Stomach (tissue), 9 donors: ENCODE measurements around the gene PPP5C. TPM values are rescaled to one million over a fixed set of nuclear protein-coding genes. Genes with fewer than 3 reads are reported as not detected.

Source experiments
- DNase-seq, 2 donors: peaks; one replicate each; pipeline versions ENCODE4 v3.0.0 to v3.0.0-alpha.2; 2013 to 2019
- H3K27ac ChIP-seq, 5 donors: fragments of 200-600 bp in 4 of 5; sonication (generic) in 4 of 5; one replicate each; pipeline ENCODE4 v1.5.1; 2013 to 2019; ENCODE audit warnings: mild to moderate bottlenecking in 1 of 5, moderate library complexity in 1 of 5
- H3K27me3 ChIP-seq, 3 donors: fragments of 200-600 bp; sonication (generic); one replicate each; pipeline ENCODE4 v1.5.1; 2017 to 2019; ENCODE audit warnings: mixed run types in 1 of 3
- H3K36me3 ChIP-seq, 4 donors: fragments of 200-600 bp; sonication (generic); 1 replicate in 3 of 4; 2 replicates in 1 of 4; pipeline ENCODE4 v1.5.1; 2016 to 2019
- H3K4me1 ChIP-seq, 4 donors: fragments of 200-600 bp; sonication (generic); one replicate each; pipeline ENCODE4 v1.5.1; 2016 to 2019
- H3K4me3 ChIP-seq, 4 donors: fragments of 200-600 bp; sonication (generic) in 3 of 4; one replicate each; pipeline ENCODE4 v1.5.1; 2016 to 2019; ENCODE audit warnings: mild to moderate bottlenecking in 1 of 4
- H3K9me3 ChIP-seq, 4 donors: fragments of 200-600 bp; sonication (generic); one replicate each; pipeline ENCODE4 v1.5.1; 2016 to 2019
- CTCF ChIP-seq, 7 experiments: fragments of 450-650 bp in 4 of 7; fragments of 200-600 bp in 3 of 7; sonication (generic) in 3 of 7; IDR thresholded peaks; one replicate each; pipeline ENCODE4 v1.5.1; 2016 to 2019; ENCODE audit warnings: antibody characterized with exemption in 7 of 7, control low read depth in 2 of 7, mild to moderate bottlenecking in 1 of 7
- EP300 ChIP-seq: sonication (generic); formaldehyde crosslinking; IDR thresholded peaks from one replicate; pipeline ENCODE4 v1.6.1; 2017; ENCODE audit warnings: antibody characterized with exemption
- POLR2A ChIP-seq, 4 donors: fragments of 450-650 bp; IDR thresholded peaks; one replicate each; pipeline ENCODE4 v1.6.1; 2016; ENCODE audit warnings: antibody characterized with exemption in 4 of 4, control low read depth in 2 of 4, mild to moderate bottlenecking in 1 of 4, moderate library complexity in 1 of 4
- POLR2AphosphoS5 ChIP-seq, 3 donors: sonication (generic); formaldehyde crosslinking; IDR thresholded peaks; one replicate each; pipeline ENCODE4 v1.6.1; 2016; ENCODE audit warnings: antibody characterized with exemption in 3 of 3
- WGBS, 5 donors: extraction: QIAGEN DNeasy Blood & Tissue Kit in 3 of 5; methylation state at CpG; one replicate each; pipeline versions ENCODE4 v1.1.5 to v1.1.7; 2013 to 2018; 5-methylcytosine and 5-hydroxymethylcytosine counted together
- intact Hi-C: fragments of 100-400 bp; cut with DNase I; formaldehyde crosslinking; loops from one replicate; pipeline ENCODE4 v1.15.1; 2023; ENCODE audit warnings: low total_unique reads
- polyA plus RNA-seq, 3 donors: library from polyadenylated mRNA; stranded (reverse); fragments of 200-250 nt; gene quantifications; one replicate each; pipeline ENCODE4 v1.2.3, GENCODE V29; 2013
- total RNA-seq, 5 donors: library from RNA; depleted of rRNA; stranded (reverse); fragments of >200 nt; gene quantifications; one replicate each; pipeline versions ENCODE4 v1.1.0 to v1.2.3, GENCODE V29; 2014 to 2016
- donor health status: healthy with polysubstance abuse.
- donor health status: Bipolar disorder and iron deficiency.
- donor health status: healthy.

Gene PPP5C
- total and polyA plus RNA-seq, 8 donors = 29.6 to 124 (median 63.4) TPM

DNA sequence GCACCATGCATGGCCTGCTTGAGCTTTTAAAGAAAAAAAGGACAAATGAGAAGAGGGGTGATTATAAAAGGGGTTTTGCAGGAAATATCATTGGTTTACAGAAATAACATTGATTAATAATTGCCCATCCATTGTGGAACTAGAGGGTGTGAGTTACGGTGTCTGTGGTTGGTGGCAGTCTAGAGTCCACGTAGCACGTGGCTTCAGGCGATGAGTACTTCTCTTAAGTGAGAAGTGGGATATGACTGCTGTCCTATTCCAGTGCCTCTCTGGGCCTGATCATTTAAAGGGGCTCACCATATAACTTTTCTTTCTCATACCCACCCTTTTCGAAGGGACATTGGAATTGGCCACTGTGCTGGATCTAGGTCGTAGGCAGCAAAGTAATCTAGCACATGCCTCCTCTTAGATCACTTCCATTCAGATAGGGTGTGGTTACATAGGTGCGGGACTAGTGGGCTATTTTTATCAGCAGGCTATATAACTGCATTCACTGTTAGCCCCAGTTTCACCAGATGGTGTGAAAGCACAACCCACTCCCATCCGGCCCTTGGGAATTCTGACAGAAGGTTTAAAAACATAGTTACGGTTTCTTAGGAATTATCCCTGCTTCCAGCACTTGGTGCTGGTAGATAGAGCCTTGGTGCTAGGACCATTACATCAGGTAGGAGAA, 19.9 kb downstream of the PPP5C start:
- DNase-seq = no peak
- intact Hi-C loops = no loop called here
- TF ChIP-seq EP300 (no peak), POLR2AphosphoS5 (IDR thresholded peaks at IDR 0.05) (no peak), POLR2A (IDR thresholded peaks at IDR 0.05) (no peak), CTCF (IDR thresholded peaks at IDR 0.05) (no peak)
- H3K4me3 ChIP-seq = no peak overlapping the region
- 78 to 84% (median 79%) methylated on average over 9 of the region's 9 CpGs for WGBS, 5 donors
- no peaks in the 10 kb centered on the region for H3K9me3 ChIP-seq
- no peaks in the 10 kb centered on the region for H3K27me3 ChIP-seq
- peaks cover 0 to 41% (median 14%) of the 10 kb centered on the region in 4 donors for H3K4me1 ChIP-seq
- no peak overlapping the region for H3K27ac ChIP-seq
- peaks cover 4 to 72% (median 63%) of the 10 kb centered on the region in 4 donors for H3K36me3 ChIP-seq

DNA sequence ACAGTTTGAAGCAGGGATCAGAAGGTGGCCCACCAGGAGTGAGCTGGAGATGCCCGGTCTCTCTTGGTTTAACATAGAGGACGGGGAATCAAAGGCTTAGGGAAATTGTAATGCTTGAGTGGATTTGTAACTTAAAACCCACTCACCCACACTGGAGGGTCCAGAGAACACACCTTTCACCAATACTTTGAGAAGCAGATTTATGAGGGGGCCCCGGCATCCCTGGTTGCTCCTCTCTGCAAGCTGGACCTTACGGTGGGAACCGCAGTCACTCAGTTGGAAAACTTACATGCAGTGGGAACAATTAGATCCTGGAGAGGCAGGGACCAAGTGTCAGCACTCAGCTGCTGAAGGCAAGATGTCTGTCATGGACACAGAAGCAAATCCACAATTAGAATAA, 20.5 kb downstream of the PPP5C start:
- no peak for DNase-seq
- Histone ChIP-seq H3K4me1 (peaks cover 2 to 47% (median 21%) of the 10 kb centered on the region in 4 donors), H3K9me3 (no peaks in the 10 kb centered on the region), H3K27me3 (no peaks in the 10 kb centered on the region), H3K4me3 (no peak overlapping the region), H3K36me3 (peaks cover 4 to 72% (median 64%) of the 10 kb centered on the region in 4 donors), H3K27ac (no peak overlapping the region)
- intact Hi-C loops = no loop called here
- 85 to 99% (median 92%) methylated on average over 3 to 5 of the region's 5 CpGs for WGBS, 5 donors
- TF ChIP-seq POLR2A (IDR thresholded peaks at IDR 0.05) (no peak), EP300 (no peak), POLR2AphosphoS5 (IDR thresholded peaks at IDR 0.05) (no peak), CTCF (IDR thresholded peaks at IDR 0.05) (no peak)

DNA sequence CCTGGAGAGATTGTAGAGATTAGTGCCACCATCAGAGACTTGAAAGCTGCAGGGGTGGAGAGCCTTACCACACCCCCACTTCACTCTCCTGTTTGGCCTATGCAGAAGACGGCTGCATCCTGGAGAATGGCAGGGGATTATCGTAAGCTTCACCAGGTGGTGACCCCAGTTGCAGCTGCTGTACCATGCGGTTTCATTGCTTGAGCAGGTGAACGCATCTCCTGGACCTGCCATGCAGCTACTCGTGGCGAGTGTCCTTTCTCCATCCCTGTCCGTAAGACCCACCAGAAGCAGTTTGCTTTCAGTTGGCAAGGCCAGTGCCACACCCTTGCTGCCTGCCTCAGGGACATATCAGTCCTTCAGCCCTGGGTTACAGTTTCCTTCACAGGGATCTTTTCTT, 21.2 kb downstream of the PPP5C start:
- no peak overlapping the region for H3K27ac ChIP-seq
- H3K4me1 ChIP-seq = peaks cover 9 to 51% (median 28%) of the 10 kb centered on the region in 4 donors
- DNase-seq = no peak
- intact Hi-C loops = no loop called here
- H3K9me3 ChIP-seq = no peaks in the 10 kb centered on the region
- no peaks in the 10 kb centered on the region for H3K27me3 ChIP-seq
- no peak for TF ChIP-seq CTCF (IDR thresholded peaks at IDR 0.05)
- no peak for TF ChIP-seq POLR2A (IDR thresholded peaks at IDR 0.05)
- TF ChIP-seq POLR2AphosphoS5 (IDR thresholded peaks at IDR 0.05) = no peak
- no peak for TF ChIP-seq EP300
- H3K36me3 ChIP-seq = peaks cover 4 to 72% (median 64%) of the 10 kb centered on the region in 4 donors
- H3K4me3 ChIP-seq = no peak overlapping the region
- 76 to 94% (median 87%) methylated on average over 6 to 7 of the region's 7 CpGs for WGBS, 5 donors

- TF ChIP-seq POLR2A (IDR thresholded peaks at IDR 0.05) = no peak
- TF ChIP-seq CTCF (IDR thresholded peaks at IDR 0.05) = no peak
- no peak for TF ChIP-seq EP300
- no peak for TF ChIP-seq POLR2AphosphoS5 (IDR thresholded peaks at IDR 0.05)
- DNase-seq = no peak
Measured at GRCh38 chr19:46369817-46370216, 22.9 kb downstream of the PPP5C start.

More at GRCh38 chr19:46369817-46370216, 22.9 kb downstream of the PPP5C start:
- H3K36me3 ChIP-seq = peaks cover 4 to 58% (median 51%) of the 10 kb centered on the region in 4 donors
- no peaks in the 10 kb centered on the region for H3K9me3 ChIP-seq
- peaks cover 24 to 56% (median 41%) of the 10 kb centered on the region in 4 donors for H3K4me1 ChIP-seq
- H3K27ac ChIP-seq = no peak overlapping the region
- 73 to 83% (median 76%) methylated on average over 6 to 7 of the region's 7 CpGs for WGBS, 5 donors
- H3K4me3 ChIP-seq = no peak overlapping the region
- intact Hi-C loops = no loop called here
- H3K27me3 ChIP-seq = no peaks in the 10 kb centered on the region
